ENCODE results near the gene WDFY4. TPM values are rescaled to one million over a fixed set of nuclear protein-coding genes. Genes with fewer than 3 reads are reported as not detected.

WDFY4 gene
- total and polyA plus RNA-seq, 2 experiments from 2014 or later = 0.14 TPM; not detected in 1

DNA sequence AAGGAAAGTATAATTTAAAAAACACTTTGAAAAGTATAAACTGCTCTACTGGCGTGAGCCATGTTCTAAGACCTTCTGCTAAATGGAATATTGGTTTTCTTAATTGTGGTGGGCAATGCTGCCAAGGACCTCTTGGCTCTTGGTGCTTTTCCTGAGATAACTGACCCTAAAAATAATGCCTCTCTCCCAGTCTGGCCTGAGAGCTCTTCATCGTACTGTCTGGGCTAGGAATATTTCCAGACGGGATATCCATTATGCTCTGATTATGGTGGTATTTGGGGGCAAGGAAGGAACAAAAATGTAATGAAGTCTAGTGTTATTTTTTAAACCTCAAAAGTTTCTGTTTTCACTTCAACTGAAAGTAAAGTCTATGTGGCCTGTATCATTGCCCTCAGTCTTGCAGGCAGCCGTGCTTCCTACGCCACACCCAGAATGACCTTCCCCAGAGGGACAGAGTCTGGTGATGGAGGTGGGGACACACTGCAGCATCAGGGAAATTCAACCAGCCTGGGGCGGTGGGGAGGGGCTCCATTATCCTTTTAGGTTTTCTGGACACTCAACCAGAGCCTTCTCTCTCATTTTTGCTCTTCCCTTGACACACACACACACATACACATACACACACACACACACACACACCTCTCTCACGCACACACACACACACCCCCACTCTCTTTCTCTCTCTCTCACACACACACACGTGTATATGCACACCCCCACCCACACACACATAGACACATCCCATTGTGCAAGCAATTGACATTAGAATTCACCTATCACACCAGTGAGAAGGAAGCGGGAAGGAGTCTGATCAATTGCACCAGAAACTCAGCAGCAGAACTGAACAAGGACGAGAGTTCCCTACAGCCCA, 155.4 kb downstream of the WDFY4 start (continued):
- TF ChIP-seq EZH2 (IDR thresholded peaks at IDR 0.05; ENCODE audit: low read depth, unreplicated experiment) (no peak), ETS1 (IDR thresholded peaks at IDR 0.05) (no peak)
- TF ChIP-seq, protein P1, sequence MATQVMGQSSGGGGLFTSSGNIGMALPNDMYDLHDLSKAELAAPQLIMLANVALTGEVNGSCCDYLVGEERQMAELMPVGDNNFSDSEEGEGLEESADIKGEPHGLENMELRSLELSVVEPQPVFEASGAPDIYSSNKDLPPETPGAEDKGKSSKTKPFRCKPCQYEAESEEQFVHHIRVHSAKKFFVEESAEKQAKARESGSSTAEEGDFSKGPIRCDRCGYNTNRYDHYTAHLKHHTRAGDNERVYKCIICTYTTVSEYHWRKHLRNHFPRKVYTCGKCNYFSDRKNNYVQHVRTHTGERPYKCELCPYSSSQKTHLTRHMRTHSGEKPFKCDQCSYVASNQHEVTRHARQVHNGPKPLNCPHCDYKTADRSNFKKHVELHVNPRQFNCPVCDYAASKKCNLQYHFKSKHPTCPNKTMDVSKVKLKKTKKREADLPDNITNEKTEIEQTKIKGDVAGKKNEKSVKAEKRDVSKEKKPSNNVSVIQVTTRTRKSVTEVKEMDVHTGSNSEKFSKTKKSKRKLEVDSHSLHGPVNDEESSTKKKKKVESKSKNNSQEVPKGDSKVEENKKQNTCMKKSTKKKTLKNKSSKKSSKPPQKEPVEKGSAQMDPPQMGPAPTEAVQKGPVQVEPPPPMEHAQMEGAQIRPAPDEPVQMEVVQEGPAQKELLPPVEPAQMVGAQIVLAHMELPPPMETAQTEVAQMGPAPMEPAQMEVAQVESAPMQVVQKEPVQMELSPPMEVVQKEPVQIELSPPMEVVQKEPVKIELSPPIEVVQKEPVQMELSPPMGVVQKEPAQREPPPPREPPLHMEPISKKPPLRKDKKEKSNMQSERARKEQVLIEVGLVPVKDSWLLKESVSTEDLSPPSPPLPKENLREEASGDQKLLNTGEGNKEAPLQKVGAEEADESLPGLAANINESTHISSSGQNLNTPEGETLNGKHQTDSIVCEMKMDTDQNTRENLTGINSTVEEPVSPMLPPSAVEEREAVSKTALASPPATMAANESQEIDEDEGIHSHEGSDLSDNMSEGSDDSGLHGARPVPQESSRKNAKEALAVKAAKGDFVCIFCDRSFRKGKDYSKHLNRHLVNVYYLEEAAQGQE (IDR thresholded peaks at IDR 0.05; ENCODE audit: unreplicated experiment) = no peak

- no peak overlapping the region for H2AFZ ChIP-seq
- no peak for TF ChIP-seq ZNF462 (CRISPR knock-in tag; IDR thresholded peaks at IDR 0.05)
- TF ChIP-seq ZNF114 (CRISPR knock-in tag; IDR thresholded peaks at IDR 0.05) = no peak
- TF ChIP-seq ETS1 (IDR thresholded peaks at IDR 0.05) = no peak
- TF ChIP-seq NANOG (IDR thresholded peaks at IDR 0.05; ENCODE audit: borderline replicate concordance) = no peak
- no peak for TF ChIP-seq POLR2AphosphoS5 (IDR thresholded peaks at IDR 0.05; ENCODE audit: low read depth)
- TF ChIP-seq ZNF331 (CRISPR knock-in tag; IDR thresholded peaks at IDR 0.05; ENCODE audit: low read depth) = no peak
- TF ChIP-seq, protein P2, sequence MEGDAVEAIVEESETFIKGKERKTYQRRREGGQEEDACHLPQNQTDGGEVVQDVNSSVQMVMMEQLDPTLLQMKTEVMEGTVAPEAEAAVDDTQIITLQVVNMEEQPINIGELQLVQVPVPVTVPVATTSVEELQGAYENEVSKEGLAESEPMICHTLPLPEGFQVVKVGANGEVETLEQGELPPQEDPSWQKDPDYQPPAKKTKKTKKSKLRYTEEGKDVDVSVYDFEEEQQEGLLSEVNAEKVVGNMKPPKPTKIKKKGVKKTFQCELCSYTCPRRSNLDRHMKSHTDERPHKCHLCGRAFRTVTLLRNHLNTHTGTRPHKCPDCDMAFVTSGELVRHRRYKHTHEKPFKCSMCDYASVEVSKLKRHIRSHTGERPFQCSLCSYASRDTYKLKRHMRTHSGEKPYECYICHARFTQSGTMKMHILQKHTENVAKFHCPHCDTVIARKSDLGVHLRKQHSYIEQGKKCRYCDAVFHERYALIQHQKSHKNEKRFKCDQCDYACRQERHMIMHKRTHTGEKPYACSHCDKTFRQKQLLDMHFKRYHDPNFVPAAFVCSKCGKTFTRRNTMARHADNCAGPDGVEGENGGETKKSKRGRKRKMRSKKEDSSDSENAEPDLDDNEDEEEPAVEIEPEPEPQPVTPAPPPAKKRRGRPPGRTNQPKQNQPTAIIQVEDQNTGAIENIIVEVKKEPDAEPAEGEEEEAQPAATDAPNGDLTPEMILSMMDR (conservative IDR thresholded peaks at IDR 0.05; ENCODE audit: low read depth in 2 of 2) = no peak
- no peak for TF ChIP-seq STAT1 (IDR thresholded peaks at IDR 0.05; ENCODE audit: unreplicated experiment)
- Mint-ChIP-seq H3K9me3 (no peaks in the 10 kb centered on the region), H3K27me3 (ENCODE audit: insufficient read depth, low read depth, poor library complexity) (peaks cover 2% of the 10 kb centered on the region), H3K4me1 (peaks cover 10% of the 10 kb centered on the region; the same call in 2 of the 3 replicates), H3K4me3 (no peak overlapping the region), H3K36me3 (ENCODE audit: low read depth) (no peaks in the 10 kb centered on the region), H3K27ac (no peak overlapping the region)
- H3K4me2 ChIP-seq = no peak overlapping the region
- no peaks in the 10 kb centered on the region for H4K20me1 ChIP-seq (replicated peaks; ENCODE audit: insufficient read depth)
- H3K4me3 ChIP-seq = no peak overlapping the region
- no peaks in the 10 kb centered on the region for H3F3A ChIP-seq (replicated peaks; ENCODE audit: low read depth)
- no peaks in the 10 kb centered on the region for H3K79me2 ChIP-seq (replicated peaks; ENCODE audit: insufficient read depth)
- no peaks in the 10 kb centered on the region for H3K36me3 ChIP-seq (ENCODE audit: insufficient read depth)
- H3K27me3 ChIP-seq (ENCODE audit: insufficient read depth) = no peaks in the 10 kb centered on the region
- H3K4me1 ChIP-seq (ENCODE audit: insufficient read depth) = no peaks in the 10 kb centered on the region
- no peak for DNase-seq (ENCODE audit: low spot score)
- H3K27ac ChIP-seq (ENCODE audit: low read depth) = no peak overlapping the region
- H3K9me2 ChIP-seq (ENCODE audit: insufficient read depth) = no peaks in the 10 kb centered on the region
- ATAC-seq = no peak
Measured at GRCh38 chr10:48842231-48842630, 157.6 kb downstream of the WDFY4 start.
